HEK293 (cell line): ENCODE measurements around the gene TWIST2.

Experiments
- ZNF391 ChIP-seq: fragments of 450-650 bp; formaldehyde crosslinking; IDR thresholded peaks from 2 replicates; pipeline ENCODE4 v1.5.1; 2016; ENCODE audit warnings: low read depth, missing biosample characterization, missing genetic modification characterization, borderline replicate concordance
- ZNF426 ChIP-seq: fragments of 450-650 bp; formaldehyde crosslinking; IDR thresholded peaks from 2 replicates; pipeline ENCODE4 v1.5.1; 2017; ENCODE audit warnings: missing biosample characterization, missing genetic modification characterization, mild to moderate bottlenecking, inconsistent platforms, moderate library complexity

DNA sequence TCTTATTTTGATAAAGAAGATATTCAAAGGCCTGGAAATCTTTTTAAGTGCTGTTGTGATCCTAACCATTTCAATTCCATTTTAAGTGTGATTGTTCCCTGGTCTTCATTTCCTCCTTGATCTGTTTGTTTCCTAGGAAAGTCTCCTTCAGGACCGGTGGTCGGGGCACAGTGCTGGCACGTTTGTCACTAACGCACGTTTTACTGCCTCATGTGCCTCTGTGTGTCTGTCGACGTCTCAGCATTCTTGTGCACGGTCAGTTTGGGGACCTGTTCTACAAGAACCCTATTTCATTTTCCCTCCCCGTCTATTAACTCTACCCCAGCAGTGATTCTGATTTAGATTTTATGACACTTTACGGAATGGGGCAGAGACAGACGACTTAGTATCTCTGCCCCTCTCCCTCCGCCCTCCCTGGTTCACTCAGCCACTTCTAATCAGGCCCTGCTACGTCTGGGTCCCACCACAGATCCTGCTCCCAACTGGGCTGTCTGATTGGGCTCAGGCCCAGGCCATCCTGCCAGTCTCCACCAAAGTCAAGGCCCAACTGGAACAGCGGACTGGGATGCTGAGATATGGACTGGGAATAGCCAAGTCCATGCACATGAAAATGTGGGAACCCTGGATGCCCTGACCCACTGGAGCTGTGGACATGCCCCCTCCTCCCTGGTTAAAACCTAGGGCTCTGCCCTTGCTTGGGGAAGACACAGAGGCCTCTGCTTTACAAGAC lies 95.6 kb downstream of the TWIST2 start:
- TF ChIP-seq ZNF391 (tag by site-specific recombination) = no peak
- no peak for TF ChIP-seq ZNF426 (tag by site-specific recombination)
